ENCODE measurements around the gene ARHGDIA. TPM values are rescaled to one million over a fixed set of nuclear protein-coding genes. Genes with fewer than 3 reads are reported as not detected.

The ARHGDIA gene
- total RNA-seq, 6 experiments from 2014 or later = 758 to 1,040 (median 908) TPM

GRCh38 chr17:81824595-81824994 is 46.5 kb downstream of the ARHGDIA start:
- no peak for DNase-seq
- TF ChIP-seq CTCF (IDR thresholded peaks at IDR 0.05) = no peak
- Mint-ChIP-seq H3K27ac (no peak overlapping the region), H3K4me3 (no peak overlapping the region), H3K27me3 (ENCODE audit: insufficient read depth) (no peaks in the 10 kb centered on the region), H3K4me1 (ENCODE audit: low read depth) (no peaks in the 10 kb centered on the region), H3K36me3 (ENCODE audit: low read depth) (no peaks in the 10 kb centered on the region), H3K9me3 (no peaks in the 10 kb centered on the region)

- TF ChIP-seq CTCF (IDR thresholded peaks at IDR 0.05) = no peak
- no peaks in the 10 kb centered on the region for H3K9me3 Mint-ChIP-seq
- DNase-seq = no peak
- H3K27ac Mint-ChIP-seq = no peak overlapping the region
- no peaks in the 10 kb centered on the region for H3K36me3 Mint-ChIP-seq (ENCODE audit: low read depth)
- no peak overlapping the region for H3K4me3 Mint-ChIP-seq
- H3K27me3 Mint-ChIP-seq (ENCODE audit: insufficient read depth) = no peaks in the 10 kb centered on the region
- H3K4me1 Mint-ChIP-seq (ENCODE audit: low read depth) = no peaks in the 10 kb centered on the region
Observed at GRCh38 chr17:81823820-81824550, 47.2 kb downstream of the ARHGDIA start.

- Mint-ChIP-seq H3K36me3 (ENCODE audit: low read depth) (no peaks in the 10 kb centered on the region), H3K27ac (no peak overlapping the region), H3K9me3 (no peaks in the 10 kb centered on the region), H3K27me3 (ENCODE audit: insufficient read depth) (no peaks in the 10 kb centered on the region), H3K4me1 (ENCODE audit: low read depth) (no peaks in the 10 kb centered on the region), H3K4me3 (no peak overlapping the region)
- no peak for DNase-seq
- TF ChIP-seq CTCF (IDR thresholded peaks at IDR 0.05) = no peak
Observed at GRCh38 chr17:81822996-81823819, 47.9 kb downstream of the ARHGDIA start.

GRCh38 chr17:81822312-81822637 is 48.9 kb downstream of the ARHGDIA start:
- Mint-ChIP-seq H3K36me3 (ENCODE audit: low read depth) (no peaks in the 10 kb centered on the region), H3K27me3 (ENCODE audit: insufficient read depth) (no peaks in the 10 kb centered on the region), H3K4me3 (no peak overlapping the region), H3K4me1 (ENCODE audit: low read depth) (no peaks in the 10 kb centered on the region), H3K9me3 (no peaks in the 10 kb centered on the region), H3K27ac (no peak overlapping the region)
- TF ChIP-seq CTCF (IDR thresholded peaks at IDR 0.05) = no peak
- DNase-seq = no peak

- peak; percentile 70 for TF ChIP-seq CTCF (IDR thresholded peaks at IDR 0.05)
- H3K4me1 Mint-ChIP-seq (ENCODE audit: low read depth) = peaks cover 4% of the 10 kb centered on the region
- DNase-seq = peak; percentile 14
- H3K27me3 Mint-ChIP-seq (ENCODE audit: insufficient read depth) = no peaks in the 10 kb centered on the region
- no peak overlapping the region for H3K27ac Mint-ChIP-seq
- no peaks in the 10 kb centered on the region for H3K36me3 Mint-ChIP-seq (ENCODE audit: low read depth)
- H3K4me3 Mint-ChIP-seq = no peak overlapping the region
- H3K9me3 Mint-ChIP-seq = no peaks in the 10 kb centered on the region
Observed at GRCh38 chr17:81821603-81822311, 49.4 kb downstream of the ARHGDIA start.
